K562 (cell line): ENCODE measurements around the gene RNF223. TPM values are rescaled to one million over a fixed set of nuclear protein-coding genes. Genes with fewer than 3 reads are reported as not detected.

Experiments used
- ATAC-seq: fragments of 200-7000 bp; cut with Tn5 transposase; 3 replicates; pipeline ENCODE4 v1.9.1; 2020; ENCODE audit warnings: moderate library complexity
- BruUV-seq: library from RNA; stranded (reverse); fragments of 400-500 nt; replicated peaks from 2 replicates; lab custom pipeline; 2021; lab: Mats Ljungman, UMichigan
- CTCF ChIA-PET: fragments of 300-600 bp; formaldehyde crosslinking; extraction: SDS; loops from one replicate; lab custom pipeline; 2021; ENCODE audit warnings: low intra/inter-chr PET ratio; lab: Yijun Ruan, JAX
- POLR2A ChIA-PET: fragments of 300-600, 350-650 bp; sonication (Branson Sonifier 250); formaldehyde crosslinking; extraction: SDS; loops from one replicate; lab custom pipeline; 2021; ENCODE audit warnings: antibody characterized with exemption, inconsistent platforms; lab: Yijun Ruan, JAX
- DNase-seq, 4 experiments: peaks; one replicate each; pipeline versions ENCODE4 v3.0.0 to v3.0.0-alpha.2; 2011 to 2018; ENCODE audit warnings: low spot score in 3 of 4, mixed read lengths in 3 of 4; ENCODE audit errors: extremely low read depth in 1 of 4
- FAIRE-seq: peaks from 2 replicates; lab custom pipeline; 2011; peaks lifted over from hg19 to GRCh38; lab: Jason Lieb, UNC
- H2AFZ ChIP-seq: 2 replicates; pipeline ENCODE4 v1.6.0; 2011; ENCODE audit warnings: low read depth, low read length, control low read depth, inconsistent platforms
- H3K27ac ChIP-seq: fragments of 200-600 bp; 3 replicates; pipeline ENCODE4 v1.8.0; 2011; ENCODE audit warnings: low read depth, mild to moderate bottlenecking, control low read depth, inconsistent platforms, low read length, moderate library complexity, mixed read lengths; ENCODE audit errors: extremely low read depth
- H3K27me3 ChIP-seq, 2 experiments: fragments of 300-600 bp in 1 of 2; 2 replicates in 1 of 2; 3 replicates in 1 of 2; pipeline versions ENCODE4 v1.6.0 to v1.8.0; 2011; ENCODE audit warnings: inconsistent platforms in 2 of 2, low read length in 2 of 2, mild to moderate bottlenecking in 1 of 2, mixed read lengths in 1 of 2, moderate library complexity in 1 of 2; ENCODE audit not compliant: control insufficient read depth in 2 of 2, insufficient read depth in 2 of 2
- H3K36me3 ChIP-seq: fragments of 300-600 bp; 3 replicates; pipeline ENCODE4 v1.8.0; 2011; ENCODE audit warnings: mild to moderate bottlenecking, low read length, inconsistent platforms; ENCODE audit not compliant: control insufficient read depth, insufficient read depth
- H3K4me1 ChIP-seq, 2 experiments: fragments of 200-600 bp in 1 of 2; replicated peaks in 1 of 2; 2 replicates in 1 of 2; 3 replicates in 1 of 2; pipeline versions ENCODE4 v1.5.1 to v1.8.0; 2011; ENCODE audit warnings: inconsistent platforms in 2 of 2, low read length in 2 of 2, mild to moderate bottlenecking in 1 of 2, mixed read lengths in 1 of 2, moderate library complexity in 1 of 2; ENCODE audit not compliant: control insufficient read depth in 2 of 2, insufficient read depth in 2 of 2
- H3K4me2 ChIP-seq: 2 replicates; pipeline ENCODE4 v1.6.1; 2011; ENCODE audit warnings: low read length, control low read depth, inconsistent platforms, mixed read lengths; ENCODE audit not compliant: insufficient read depth
- H3K4me3 ChIP-seq: fragments of 200-600 bp; sonication (generic), shearing (Covaris generic); 2 replicates; pipeline ENCODE4 v1.5.1; 2016; ENCODE audit warnings: control low read depth, inconsistent platforms
- H3K79me2 ChIP-seq: fragments of 200-600 bp; 3 replicates; pipeline ENCODE4 v1.8.0; 2011; ENCODE audit warnings: low read length, inconsistent platforms; ENCODE audit not compliant: control insufficient read depth, insufficient read depth
- H3K9ac ChIP-seq, 2 experiments: 2 replicates each; pipeline versions ENCODE4 v1.6.0 to v1.6.1; 2011; ENCODE audit warnings: low read depth in 2 of 2, low read length in 2 of 2, control low read depth in 1 of 2, inconsistent platforms in 1 of 2, mild to moderate bottlenecking in 1 of 2, mixed read lengths in 1 of 2; ENCODE audit not compliant: insufficient read depth in 1 of 2
- H3K9me1 ChIP-seq: one replicate; pipeline ENCODE4 v1.6.0; 2011; ENCODE audit warnings: inconsistent platforms, mild to moderate bottlenecking, low read length, moderate library complexity; ENCODE audit not compliant: control insufficient read depth, insufficient read depth
- H3K9me3 ChIP-seq: replicated peaks from 2 replicates; pipeline ENCODE4 v1.5.1; 2011; ENCODE audit warnings: low read depth, low read length, inconsistent platforms; ENCODE audit not compliant: control insufficient read depth, insufficient read depth
- H4K20me1 ChIP-seq: replicated peaks from 2 replicates; pipeline ENCODE4 v1.6.1; 2011; ENCODE audit warnings: low read length, inconsistent platforms, mixed read lengths; ENCODE audit not compliant: control insufficient read depth, insufficient read depth
- ATF7 ChIP-seq: fragments of 450-650 bp; IDR thresholded peaks from 2 replicates; pipeline ENCODE4 v1.7.1; 2014; ENCODE audit warnings: mild to moderate bottlenecking, moderate library complexity
- HNRNPH1 ChIP-seq: fragments of 200-400 bp; formaldehyde crosslinking; optimal IDR thresholded peaks from 2 replicates; pipeline ENCODE3; 2017; ENCODE audit warnings: low read depth, mild to moderate bottlenecking, low read length, moderate library complexity
- HNRNPL ChIP-seq: fragments of 200-400 bp; formaldehyde crosslinking; IDR thresholded peaks from 2 replicates; pipeline ENCODE4 v1.6.1; 2017; ENCODE audit warnings: low read depth, mild to moderate bottlenecking, low read length
- MBD2 ChIP-seq: sonication (generic); IDR thresholded peaks from 2 replicates; pipeline ENCODE4 v1.6.1; 2016; ENCODE audit warnings: low read depth, borderline replicate concordance
- MYC ChIP-seq, 2 experiments: fragments of 250-450 bp in 1 of 2; sonication (Bioruptor Pico) in 1 of 2; IDR thresholded peaks; 2 replicates each; pipeline versions ENCODE4 v1.5.1 to v1.6.1; 2012 to 2021; ENCODE audit warnings: low read depth in 2 of 2, borderline replicate concordance in 1 of 2, improper control_type of control experiment in 1 of 2, low read length in 1 of 2, mild to moderate bottlenecking in 1 of 2, moderate library complexity in 1 of 2
- POLR2G ChIP-seq: fragments of 200-400 bp; formaldehyde crosslinking; IDR thresholded peaks from 2 replicates; pipeline ENCODE4 v1.6.1; 2017; ENCODE audit warnings: low read depth, mild to moderate bottlenecking, antibody characterized with exemption, low read length, moderate library complexity
- RBM14 ChIP-seq: fragments of 200-400 bp; formaldehyde crosslinking; IDR thresholded peaks from 2 replicates; pipeline ENCODE4 v1.6.1; 2018; ENCODE audit warnings: low read depth, mild to moderate bottlenecking, low read length, moderate library complexity, borderline replicate concordance; ENCODE audit not compliant: insufficient read depth
- RFX5 ChIP-seq: IDR thresholded peaks from 2 replicates; pipeline ENCODE4 v1.6.1; 2011; ENCODE audit warnings: low read depth, mild to moderate bottlenecking, improper control_type of control experiment, low read length
- ZNF282 ChIP-seq: sonication (generic); formaldehyde crosslinking; IDR thresholded peaks from 2 replicates; pipeline ENCODE4 v1.8.1; 2023; ENCODE audit warnings: missing genetic modification reagents
- WGBS: fragments of 100-300 bp; shearing (Covaris generic); methylation state at CpG from one replicate; pipeline ENCODE4 v1.1.6; 2016; ENCODE audit warnings: low coverage, mixed read lengths; ENCODE audit not compliant: insufficient coverage; ENCODE audit errors: missing lambda C conversion rate; 5-methylcytosine and 5-hydroxymethylcytosine counted together
- in situ Hi-C: fragments of 300-500 bp; cut with MboI; formaldehyde crosslinking; loops from 4 replicates; pipeline ENCODE4 v1.15.0; 2018; ENCODE audit warnings: inconsistent platforms, mixed read lengths
- intact Hi-C: fragments of 100-400 bp; cut with micrococcal nuclease; formaldehyde crosslinking; loops from 2 replicates; pipeline ENCODE4 v1.14.2; 2022
- polyA plus RNA-seq, 8 experiments: library from polyadenylated mRNA; depleted of rRNA in 4 of 8; stranded (reverse) in 5 of 8; unstranded in 3 of 8; fragments of >200 nt; fragmentation: Nextera tagmentation in 2 of 8; fragmentation: Illumina TruSeq in 1 of 8; extraction: Ambion mirVana in 2 of 8; extraction: Trizol in 1 of 8; gene quantifications; 2 replicates each; pipeline versions ENCODE4 v1.2.1 to v1.2.3, GENCODE V29; 2011 to 2014; ENCODE audit warnings: inconsistent platforms in 1 of 8, missing spikeins in 1 of 8
- total RNA-seq, 7 experiments: library from RNA; depleted of rRNA in 6 of 7; stranded (reverse); fragments of >200 nt in 6 of 7; fragmentation: Illumina TruSeq in 2 of 7; extraction: Trizol in 2 of 7; gene quantifications; 2 replicates each; pipeline versions ENCODE4 v1.2.1 to v1.2.3, GENCODE V29; 2011 to 2021; ENCODE audit warnings: low replicate concordance in 1 of 7

Gene RNF223
- total and polyA plus RNA-seq, 9 of the 15 experiments (the other 6 are each of a cell fraction or from before 2014, with no cell fraction given): 0.04 to 0.32 TPM; not detected in 7

DNA sequence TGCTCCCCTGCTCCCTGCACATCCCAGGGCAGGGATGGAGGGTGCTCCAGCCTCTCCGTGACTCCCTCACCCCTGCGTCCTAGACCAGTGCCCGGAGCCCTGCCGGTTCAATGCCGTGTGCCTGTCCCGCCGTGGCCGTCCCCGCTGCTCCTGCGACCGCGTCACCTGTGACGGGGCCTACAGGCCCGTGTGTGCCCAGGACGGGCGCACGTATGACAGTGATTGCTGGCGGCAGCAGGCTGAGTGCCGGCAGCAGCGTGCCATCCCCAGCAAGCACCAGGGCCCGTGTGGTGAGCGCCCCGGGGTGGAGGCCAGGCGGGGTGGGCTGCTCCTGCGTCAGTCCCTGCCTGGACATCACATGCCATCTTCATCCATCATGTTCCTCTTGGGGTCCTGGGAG, 32.2 kb downstream of the RNF223 start:
- no peak overlapping the region for H2AFZ ChIP-seq
- ATAC-seq (no peak), DNase-seq (no peak), FAIRE-seq (no peak)
- no peaks in the 10 kb centered on the region for H3K9me3 ChIP-seq
- H3K36me3 ChIP-seq: peaks cover 55% of the 10 kb centered on the region; the same call in 2 of the 3 replicates
- H3K9ac ChIP-seq: no peak overlapping the region
- in situ Hi-C loops: no loop called here
- intact Hi-C loops: no loop called here
- H3K4me1 ChIP-seq: peaks cover 8 to 80% of the 10 kb centered on the region in 2 experiments; a peak in 4 of 5 replicates
- no peak overlapping the region for H3K4me3 ChIP-seq
- H3K9me1 ChIP-seq: no peaks in the 10 kb centered on the region
- ChIA-PET POLR2A (interaction anchor here (0.6 kb wide), 1 partner anchor 12 kb away, joined by 3 read pairs; no protein-coding TSS in a partner anchor), CTCF (no interaction called here)
- peaks cover 18% of the 10 kb centered on the region for H4K20me1 ChIP-seq
- H3K79me2 ChIP-seq: no peaks in the 10 kb centered on the region; the same call in 2 of the 3 replicates
- H3K27me3 ChIP-seq: no peaks in the 10 kb centered on the region
- WGBS: 95% methylated on average over 15 of the region's 25 CpGs
- H3K4me2 ChIP-seq: no peak overlapping the region
- no TSS peak for BruUV-seq
- H3K27ac ChIP-seq: no peak overlapping the region
- TF ChIP-seq ZNF282 (CRISPR knock-in tag): 0 out of 2 replicates have a peak, but pooled peaks have one; percentile 24
- TF ChIP-seq RFX5: no peak
- TF ChIP-seq ATF7: no peak
- 0 out of 2 replicates have a peak, but pooled peaks have one; percentile 1 for TF ChIP-seq HNRNPL
- no peak for TF ChIP-seq MBD2
- no peak for TF ChIP-seq HNRNPH1
- TF ChIP-seq POLR2G: peak; percentile 25; the same call in 1 of the 2 replicates
- 0 out of 2 replicates have a peak, but pooled peaks have one; percentile 16 for TF ChIP-seq RBM14
- no peak for TF ChIP-seq MYC (IDR thresholded peaks at IDR 0.05; ENCODE audit: low read depth, low read length)
- no peak for TF ChIP-seq MYC (CRISPR knock-in tag; IDR thresholded peaks at IDR 0.05; ENCODE audit: borderline replicate concordance, low read depth)
